Stimulated activated CD4-positive, alpha-beta T cell treated with anti-CD3 and anti-CD28 coated beads, Interleukin-2, amount 100 ng/mL, for 24 hours (primary cell): ENCODE data around the gene PDIA6.
"Not testable (repeated sequence)": the region's sequence is repeated elsewhere in the genome, so short reads cannot be mapped to it uniquely, and the experiment has no call there.

Experiments used
- DNase-seq, 2 donors: peaks; one replicate each; pipeline ENCODE4 v3.0.0-alpha.2; 2020

PDIA6 gene

GRCh38 chr2:10806543-10806942, 6.0 kb downstream of the PDIA6 start:
- no peak for DNase-seq

GRCh38 chr2:10805990-10806389, 6.6 kb downstream of the PDIA6 start:
- DNase-seq = not testable (repeated sequence)

- DNase-seq = no peak
Observed at GRCh38 chr2:10802657-10803056, 9.9 kb downstream of the PDIA6 start.

GRCh38 chr2:10800163-10800562, 12.4 kb downstream of the PDIA6 start:
- DNase-seq = no peak

GRCh38 chr2:10798783-10799182, 13.8 kb downstream of the PDIA6 start:
- no peak for DNase-seq

GRCh38 chr2:10796703-10797102, 15.9 kb downstream of the PDIA6 start:
- DNase-seq = no peak

- DNase-seq = no peak
Observed at GRCh38 chr2:10795508-10796046, 17.0 kb downstream of the PDIA6 start.

- DNase-seq = no peak
Observed at GRCh38 chr2:10794876-10795275, 17.7 kb downstream of the PDIA6 start.

- DNase-seq = no peak
Observed at GRCh38 chr2:10793816-10794215, 18.8 kb downstream of the PDIA6 start.

- no peak for DNase-seq
Observed at GRCh38 chr2:10792660-10793400, 19.8 kb downstream of the PDIA6 start.

- DNase-seq = no peak
Observed at GRCh38 chr2:10792001-10792634, 20.5 kb downstream of the PDIA6 start.

GRCh38 chr2:10790228-10790973, 22.2 kb downstream of the PDIA6 start:
- peak in 1 of 2 donors; percentile 29 for DNase-seq

- no peak for DNase-seq
Observed at GRCh38 chr2:10788855-10789254, 23.7 kb downstream of the PDIA6 start.

GRCh38 chr2:10787176-10787968, 25.2 kb downstream of the PDIA6 start:
- DNase-seq = peak; percentile 44 to 48

- no peak for DNase-seq
Observed at GRCh38 chr2:10786240-10786982, 26.2 kb downstream of the PDIA6 start.

GRCh38 chr2:10785260-10785659, 27.3 kb downstream of the PDIA6 start:
- no peak for DNase-seq

- no peak for DNase-seq
Observed at GRCh38 chr2:10784719-10785118, 27.9 kb downstream of the PDIA6 start.

GRCh38 chr2:10783421-10783820, 29.2 kb downstream of the PDIA6 start:
- DNase-seq = no peak

GRCh38 chr2:10781746-10782145, 30.8 kb downstream of the PDIA6 start:
- DNase-seq = no peak

- not testable (repeated sequence) for DNase-seq
Observed at GRCh38 chr2:10780821-10781220, 31.8 kb downstream of the PDIA6 start.

- DNase-seq = no peak
Observed at GRCh38 chr2:10780491-10780820, 32.1 kb downstream of the PDIA6 start.
